Panc1 (cell line): ENCODE data around the gene LCOR. TPM values are rescaled to one million over a fixed set of nuclear protein-coding genes. Genes with fewer than 3 reads are reported as not detected.

Experiments used
- ATAC-seq: fragments of 200-7000 bp; cut with Tn5 transposase; 2 replicates; pipeline ENCODE4 v1.9.1; 2020; ENCODE audit warnings: mild to moderate bottlenecking, moderate library complexity
- BruUV-seq: library from RNA; stranded (reverse); fragments of 400-500 nt; replicated peaks from 2 replicates; lab custom pipeline; 2021; lab: Mats Ljungman, UMichigan
- CTCF ChIA-PET: fragments of 300-600 bp; sonication (Branson Sonifier 250); formaldehyde crosslinking; loops from one replicate; lab custom pipeline; 2022; ENCODE audit warnings: antibody characterized with exemption; lab: Charles Lee
- POLR2A ChIA-PET: fragments of 300-600 bp; sonication (Branson Sonifier 250); formaldehyde crosslinking; loops from one replicate; lab custom pipeline; 2022; ENCODE audit warnings: antibody characterized with exemption; lab: Charles Lee
- DNase-seq: peaks from one replicate; pipeline ENCODE4 v3.0.0-alpha.2; 2010; ENCODE audit warnings: low read depth, low spot score
- H3K27ac ChIP-seq: 2 replicates; pipeline ENCODE4 v1.5.1; 2011; ENCODE audit warnings: mild to moderate bottlenecking, low read length, inconsistent platforms
- H3K27me3 ChIP-seq: fragments of 200-500 bp; sonication (Bioruptor generic); 2 replicates; pipeline ENCODE4 v1.6.0; 2014; ENCODE audit warnings: low read length, inconsistent platforms; ENCODE audit not compliant: control insufficient read depth, insufficient read depth
- H3K36me3 ChIP-seq: fragments of 200-500 bp; sonication (Bioruptor generic); 2 replicates; pipeline ENCODE4 v1.5.1; 2014; ENCODE audit warnings: inconsistent platforms, mild to moderate bottlenecking, low read length, moderate library complexity; ENCODE audit not compliant: control insufficient read depth, insufficient read depth
- H3K4me1 ChIP-seq: 2 replicates; pipeline ENCODE4 v1.5.1; 2011; ENCODE audit warnings: inconsistent platforms, mild to moderate bottlenecking, low read length, moderate library complexity; ENCODE audit not compliant: control insufficient read depth, insufficient read depth
- H3K4me3 ChIP-seq, 2 experiments: 2 replicates each; pipeline ENCODE4 v1.5.1; 2011 to 2012; ENCODE audit warnings: low read depth in 2 of 2, low read length in 2 of 2, mild to moderate bottlenecking in 2 of 2, inconsistent platforms in 1 of 2, moderate library complexity in 1 of 2
- H3K9me3 ChIP-seq: fragments of 200-500 bp; sonication (Bioruptor generic); 2 replicates; pipeline ENCODE4 v1.5.1; 2014; ENCODE audit warnings: low read depth, mild to moderate bottlenecking, inconsistent platforms, low read length, moderate library complexity; ENCODE audit not compliant: control insufficient read depth, insufficient read depth
- CTCF ChIP-seq: fragments of 450-650 bp; IDR thresholded peaks from 2 replicates; pipeline ENCODE4 v1.5.1; 2017; ENCODE audit warnings: mild to moderate bottlenecking
- POLR2AphosphoS5 ChIP-seq: IDR thresholded peaks from 2 replicates; pipeline ENCODE4 v1.6.1; 2012; ENCODE audit warnings: mild to moderate bottlenecking, low read depth, low read length, moderate library complexity
- SIN3A ChIP-seq: IDR thresholded peaks from 2 replicates; pipeline ENCODE4 v1.6.1; 2012; ENCODE audit warnings: low read depth, mild to moderate bottlenecking, low read length, moderate library complexity, borderline replicate concordance; ENCODE audit not compliant: insufficient read depth
- TCF7L2 ChIP-seq: IDR thresholded peaks from 2 replicates; pipeline ENCODE4 v1.6.1; 2011; ENCODE audit warnings: mild to moderate bottlenecking, low read depth, low read length, inconsistent platforms
- in situ Hi-C: cut with HindIII; loops from 2 replicates; pipeline ENCODE4 v1.10.0; 2016; ENCODE audit warnings: low sequenced_read_pairs, low pct_unique_long_range_greater_than_20kb
- intact Hi-C: fragments of 100-400 bp; cut with micrococcal nuclease; formaldehyde crosslinking; loops from one replicate; pipeline ENCODE4 v1.10.0; 2022; ENCODE audit not compliant: unreplicated experiment
- total RNA-seq: library from RNA; stranded (reverse); gene quantifications from one replicate; pipeline ENCODE4 v1.2.1, GENCODE V29; 2021; ENCODE audit not compliant: unreplicated experiment
- TF ChIP-seq, protein P1 (sequence below), 2 experiments: IDR thresholded peaks; 2 replicates each; pipeline ENCODE4 v1.6.1; 2011 to 2012; ENCODE audit warnings: low read depth in 2 of 2, control low read depth in 1 of 2, low read length in 1 of 2, mild to moderate bottlenecking in 1 of 2, moderate library complexity in 1 of 2; ENCODE audit not compliant: insufficient read depth in 1 of 2

Gene LCOR
- total RNA-seq, 1 experiment from 2014 or later = 58.0 TPM

DNA sequence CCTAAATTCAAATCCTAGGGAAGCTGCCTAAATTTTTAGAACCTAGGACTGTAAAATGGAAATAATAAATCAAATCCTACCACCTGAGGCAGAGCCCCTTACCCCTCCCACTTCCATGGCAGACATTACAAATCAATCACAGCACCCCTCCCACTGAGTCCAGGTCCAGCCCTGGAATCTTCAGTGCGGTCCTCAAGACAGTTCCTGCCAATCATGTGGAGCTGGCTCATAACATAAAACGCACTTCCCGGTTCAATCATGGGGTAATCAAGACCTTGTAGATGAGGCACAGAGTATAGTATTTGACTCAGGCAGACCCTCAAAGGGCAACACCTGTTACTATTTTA lies 196.7 kb downstream of the LCOR start:
- Histone ChIP-seq H3K27me3 (no peaks in the 10 kb centered on the region; the same call in 1 of the 2 replicates), H3K27ac (no peak overlapping the region), H3K36me3 (no peaks in the 10 kb centered on the region), H3K4me1 (peaks cover 16% of the 10 kb centered on the region), H3K9me3 (no peaks in the 10 kb centered on the region), H3K4me3 (no peak overlapping the region)
- intact Hi-C loops = no loop called here
- ChIA-PET POLR2A (no interaction called here), CTCF (no interaction called here)
- TF ChIP-seq SIN3A (no peak), CTCF (no peak)
- TF ChIP-seq, protein P1, sequence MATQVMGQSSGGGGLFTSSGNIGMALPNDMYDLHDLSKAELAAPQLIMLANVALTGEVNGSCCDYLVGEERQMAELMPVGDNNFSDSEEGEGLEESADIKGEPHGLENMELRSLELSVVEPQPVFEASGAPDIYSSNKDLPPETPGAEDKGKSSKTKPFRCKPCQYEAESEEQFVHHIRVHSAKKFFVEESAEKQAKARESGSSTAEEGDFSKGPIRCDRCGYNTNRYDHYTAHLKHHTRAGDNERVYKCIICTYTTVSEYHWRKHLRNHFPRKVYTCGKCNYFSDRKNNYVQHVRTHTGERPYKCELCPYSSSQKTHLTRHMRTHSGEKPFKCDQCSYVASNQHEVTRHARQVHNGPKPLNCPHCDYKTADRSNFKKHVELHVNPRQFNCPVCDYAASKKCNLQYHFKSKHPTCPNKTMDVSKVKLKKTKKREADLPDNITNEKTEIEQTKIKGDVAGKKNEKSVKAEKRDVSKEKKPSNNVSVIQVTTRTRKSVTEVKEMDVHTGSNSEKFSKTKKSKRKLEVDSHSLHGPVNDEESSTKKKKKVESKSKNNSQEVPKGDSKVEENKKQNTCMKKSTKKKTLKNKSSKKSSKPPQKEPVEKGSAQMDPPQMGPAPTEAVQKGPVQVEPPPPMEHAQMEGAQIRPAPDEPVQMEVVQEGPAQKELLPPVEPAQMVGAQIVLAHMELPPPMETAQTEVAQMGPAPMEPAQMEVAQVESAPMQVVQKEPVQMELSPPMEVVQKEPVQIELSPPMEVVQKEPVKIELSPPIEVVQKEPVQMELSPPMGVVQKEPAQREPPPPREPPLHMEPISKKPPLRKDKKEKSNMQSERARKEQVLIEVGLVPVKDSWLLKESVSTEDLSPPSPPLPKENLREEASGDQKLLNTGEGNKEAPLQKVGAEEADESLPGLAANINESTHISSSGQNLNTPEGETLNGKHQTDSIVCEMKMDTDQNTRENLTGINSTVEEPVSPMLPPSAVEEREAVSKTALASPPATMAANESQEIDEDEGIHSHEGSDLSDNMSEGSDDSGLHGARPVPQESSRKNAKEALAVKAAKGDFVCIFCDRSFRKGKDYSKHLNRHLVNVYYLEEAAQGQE (IDR thresholded peaks at IDR 0.05; ENCODE audit: insufficient read depth in 1 of 2, low read depth in 2 of 2, low read length in 1 of 2) = no peak
- no TSS peak for BruUV-seq
- in situ Hi-C loops = no loop called here
- ATAC-seq (no peak), DNase-seq (no peak)

- H3K4me3 ChIP-seq = no peak overlapping the region
- in situ Hi-C loops = no loop called here
- no peak for ATAC-seq
- ChIA-PET POLR2A (no interaction called here), CTCF (no interaction called here)
- no peaks in the 10 kb centered on the region for H3K9me3 ChIP-seq
- no peak overlapping the region for H3K27ac ChIP-seq
- H3K36me3 ChIP-seq = no peaks in the 10 kb centered on the region
- DNase-seq = no peak
- intact Hi-C loops = no loop called here
- BruUV-seq = no TSS peak
- TF ChIP-seq SIN3A (no peak), CTCF (no peak), POLR2AphosphoS5 (no peak), TCF7L2 (no peak)
- TF ChIP-seq, protein P1 (IDR thresholded peaks at IDR 0.05; ENCODE audit: insufficient read depth in 1 of 2, low read depth in 2 of 2, low read length in 1 of 2) = no peak
- H3K27me3 ChIP-seq = no peaks in the 10 kb centered on the region; the same call in 1 of the 2 replicates
- H3K4me1 ChIP-seq = peaks cover 12% of the 10 kb centered on the region
These were observed 197.2 kb downstream of the LCOR start for GRCh38 chr10:97029271-97029670.
